HL-60 (cell line): Measurements from ENCODE around the gene KSR2.

Source experiments
- DNase-seq, 2 experiments: peaks; one replicate each; pipeline ENCODE4 v3.0.0-alpha.2; 2010 to 2020; ENCODE audit warnings: low read depth in 1 of 2, low spot score in 1 of 2
- H3K27ac ChIP-seq: fragments of 250-450 bp; sonication (Bioruptor Pico); replicated peaks from 2 replicates; pipeline ENCODE4 v1.5.1; 2020; ENCODE audit warnings: mild to moderate bottlenecking, moderate library complexity
- H3K27me3 ChIP-seq: fragments of 250-450 bp; sonication (Bioruptor Pico); 2 replicates; pipeline ENCODE4 v1.5.1; 2021; ENCODE audit warnings: mild to moderate bottlenecking, moderate library complexity; ENCODE audit not compliant: insufficient read depth, poor library complexity, severe bottlenecking
- H3K4me3 ChIP-seq: replicated peaks from 2 replicates; pipeline ENCODE4 v1.5.1; 2011; ENCODE audit warnings: mild to moderate bottlenecking, control low read depth, low read length; ENCODE audit not compliant: insufficient read depth
- CTCF ChIP-seq: IDR thresholded peaks from one replicate; pipeline ENCODE4 v1.5.1; 2011; ENCODE audit warnings: low read length, control low read depth, inconsistent platforms; ENCODE audit not compliant: insufficient read depth
- GABPA ChIP-seq: IDR thresholded peaks from 2 replicates; pipeline ENCODE4 v1.6.1; 2012; ENCODE audit warnings: low read depth
- POLR2AphosphoS5 ChIP-seq: IDR thresholded peaks from 2 replicates; pipeline ENCODE4 v1.6.1; 2012; ENCODE audit warnings: low read depth
- REST ChIP-seq: IDR thresholded peaks from 2 replicates; pipeline ENCODE4 v1.6.1; 2012; ENCODE audit warnings: low read depth; ENCODE audit not compliant: insufficient replicate concordance
- SPI1 ChIP-seq: IDR thresholded peaks from 2 replicates; pipeline ENCODE4 v1.6.1; 2012; ENCODE audit warnings: low read depth, mild to moderate bottlenecking, borderline replicate concordance

The KSR2 gene

GRCh38 chr12:117567644-117568216 lies 401.1 kb downstream of the KSR2 start:
- Histone ChIP-seq H3K4me3 (no peak overlapping the region), H3K27me3 (no peaks in the 10 kb centered on the region), H3K27ac (no peak overlapping the region)
- no peak for DNase-seq
- TF ChIP-seq CTCF: no peak
- no peak for TF ChIP-seq REST
- no peak for TF ChIP-seq GABPA
- no peak for TF ChIP-seq POLR2AphosphoS5

GRCh38 chr12:117564881-117565280 lies 403.9 kb downstream of the KSR2 start:
- DNase-seq: no peak
- no peak overlapping the region for H3K27ac ChIP-seq
- no peaks in the 10 kb centered on the region for H3K27me3 ChIP-seq
- TF ChIP-seq CTCF (no peak), POLR2AphosphoS5 (no peak), GABPA (no peak), SPI1 (no peak), REST (no peak)
- H3K4me3 ChIP-seq: no peak overlapping the region

GRCh38 chr12:117563706-117564105 lies 405.1 kb downstream of the KSR2 start:
- Histone ChIP-seq H3K27ac (no peak overlapping the region), H3K4me3 (no peak overlapping the region), H3K27me3 (no peaks in the 10 kb centered on the region)
- no peak for DNase-seq
- TF ChIP-seq SPI1 (no peak), GABPA (no peak), REST (no peak), CTCF (no peak), POLR2AphosphoS5 (no peak)
